WERI-Rb-1 (cell line): ENCODE results near the gene RAB28.

ENCODE experiments used
- DNase-seq: peaks from one replicate; pipeline ENCODE4 v3.0.0-alpha.2; 2020
- H3K27ac ChIP-seq: fragments of 250-450 bp; sonication (Bioruptor Pico); 2 replicates; pipeline ENCODE4 v1.5.1; 2020; ENCODE audit warnings: mild to moderate bottlenecking, moderate library complexity
- H3K27me3 ChIP-seq: fragments of 250-450 bp; sonication (Bioruptor Pico); 2 replicates; pipeline ENCODE4 v1.5.1; 2021; ENCODE audit warnings: mild to moderate bottlenecking, low read depth, moderate library complexity; ENCODE audit not compliant: insufficient read depth, severe bottlenecking
- H3K36me3 ChIP-seq: fragments of 250-450 bp; sonication (Bioruptor Pico); 2 replicates; pipeline ENCODE4 v1.5.1; 2020; ENCODE audit warnings: mild to moderate bottlenecking, moderate library complexity
- H3K4me3 ChIP-seq: 2 replicates; pipeline ENCODE4 v1.5.1; 2011; ENCODE audit warnings: low read depth, mild to moderate bottlenecking, control low read depth, low read length
- H3K9me3 ChIP-seq: fragments of 250-450 bp; sonication (Bioruptor Pico); 2 replicates; pipeline ENCODE4 v1.5.1; 2021; ENCODE audit warnings: mild to moderate bottlenecking, moderate library complexity; ENCODE audit not compliant: severe bottlenecking
- TF ChIP-seq, protein P1 (sequence below): IDR thresholded peaks from 2 replicates; pipeline ENCODE4 v1.5.1; 2011; ENCODE audit warnings: low read depth, mild to moderate bottlenecking, control low read depth, inconsistent platforms, low read length

Gene RAB28

DNA sequence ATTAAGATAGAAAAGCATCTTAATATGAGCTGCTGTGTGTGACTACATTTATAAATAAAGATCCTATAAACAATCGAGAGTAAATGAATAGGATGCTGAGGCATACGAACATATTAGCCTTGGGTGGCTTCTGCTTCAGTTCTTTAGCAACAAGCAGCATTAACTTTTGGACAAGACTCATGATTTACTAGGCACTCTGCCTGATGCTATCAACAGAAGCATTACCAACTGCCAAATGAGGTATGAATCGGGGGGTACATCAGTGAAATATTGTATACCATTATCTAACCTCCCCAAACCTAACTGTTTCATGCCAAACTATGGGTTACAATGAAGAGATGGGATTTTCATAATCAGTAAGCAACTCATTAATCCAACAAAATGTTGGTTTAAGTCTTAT, 113.1 kb downstream of the RAB28 start:
- Histone ChIP-seq H3K4me3 (no peak overlapping the region), H3K9me3 (no peaks in the 10 kb centered on the region)
- TF ChIP-seq, protein P1, sequence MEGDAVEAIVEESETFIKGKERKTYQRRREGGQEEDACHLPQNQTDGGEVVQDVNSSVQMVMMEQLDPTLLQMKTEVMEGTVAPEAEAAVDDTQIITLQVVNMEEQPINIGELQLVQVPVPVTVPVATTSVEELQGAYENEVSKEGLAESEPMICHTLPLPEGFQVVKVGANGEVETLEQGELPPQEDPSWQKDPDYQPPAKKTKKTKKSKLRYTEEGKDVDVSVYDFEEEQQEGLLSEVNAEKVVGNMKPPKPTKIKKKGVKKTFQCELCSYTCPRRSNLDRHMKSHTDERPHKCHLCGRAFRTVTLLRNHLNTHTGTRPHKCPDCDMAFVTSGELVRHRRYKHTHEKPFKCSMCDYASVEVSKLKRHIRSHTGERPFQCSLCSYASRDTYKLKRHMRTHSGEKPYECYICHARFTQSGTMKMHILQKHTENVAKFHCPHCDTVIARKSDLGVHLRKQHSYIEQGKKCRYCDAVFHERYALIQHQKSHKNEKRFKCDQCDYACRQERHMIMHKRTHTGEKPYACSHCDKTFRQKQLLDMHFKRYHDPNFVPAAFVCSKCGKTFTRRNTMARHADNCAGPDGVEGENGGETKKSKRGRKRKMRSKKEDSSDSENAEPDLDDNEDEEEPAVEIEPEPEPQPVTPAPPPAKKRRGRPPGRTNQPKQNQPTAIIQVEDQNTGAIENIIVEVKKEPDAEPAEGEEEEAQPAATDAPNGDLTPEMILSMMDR, result no peak

GRCh38 chr4:13368217-13368616, 115.9 kb downstream of the RAB28 start:
- DNase-seq, result no peak
- peaks cover 5% of the 10 kb centered on the region; the same call in 1 of the 2 replicates for H3K36me3 ChIP-seq
- H3K27ac ChIP-seq, result no peak overlapping the region

More for the DNA sequence above, 113.1 kb downstream of the RAB28 start:
- Histone ChIP-seq H3K27ac (no peak overlapping the region), H3K27me3 (no peaks in the 10 kb centered on the region), H3K36me3 (peaks cover 5% of the 10 kb centered on the region; the same call in 1 of the 2 replicates)
- no peak for DNase-seq

DNA sequence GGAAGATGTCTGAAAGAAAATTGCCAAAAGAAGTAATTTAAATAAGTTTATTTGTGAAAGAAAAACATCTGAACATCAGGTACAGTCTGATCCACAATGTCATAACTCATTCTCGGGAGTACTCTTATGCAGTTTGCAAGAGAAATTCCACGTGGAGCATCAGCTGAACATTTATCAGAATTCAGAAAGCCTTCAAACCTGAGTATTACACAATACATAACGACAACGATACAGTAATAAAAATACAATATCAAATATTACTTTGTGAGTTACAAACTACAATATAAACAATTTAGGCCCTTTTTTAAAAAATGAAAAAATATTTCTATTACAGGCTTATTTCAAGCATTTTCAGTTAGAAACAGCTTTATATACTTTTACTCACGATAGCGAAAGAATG, 116.4 kb downstream of the RAB28 start:
- TF ChIP-seq, protein P1, result no peak
- H3K36me3 ChIP-seq, result peaks cover 5% of the 10 kb centered on the region; the same call in 1 of the 2 replicates
- H3K4me3 ChIP-seq, result no peak overlapping the region
- no peak for DNase-seq
- no peaks in the 10 kb centered on the region for H3K9me3 ChIP-seq
- H3K27me3 ChIP-seq, result no peaks in the 10 kb centered on the region
- H3K27ac ChIP-seq, result no peak overlapping the region

More at GRCh38 chr4:13368217-13368616, 115.9 kb downstream of the RAB28 start:
- Histone ChIP-seq H3K4me3 (no peak overlapping the region), H3K9me3 (no peaks in the 10 kb centered on the region), H3K27me3 (no peaks in the 10 kb centered on the region)
- TF ChIP-seq, protein P1, result no peak

- TF ChIP-seq, protein P1, result no peak
- Histone ChIP-seq H3K27ac (no peak overlapping the region), H3K9me3 (no peaks in the 10 kb centered on the region), H3K27me3 (no peaks in the 10 kb centered on the region), H3K4me3 (no peak overlapping the region), H3K36me3 (peaks cover 5% of the 10 kb centered on the region; the same call in 1 of the 2 replicates)
- DNase-seq, result no peak
Observed at GRCh38 chr4:13367244-13367643, 116.9 kb downstream of the RAB28 start.

- H3K9me3 ChIP-seq, result no peaks in the 10 kb centered on the region
- TF ChIP-seq, protein P1, result no peak
Observed at GRCh38 chr4:13365195-13365594, 118.9 kb downstream of the RAB28 start.

GRCh38 chr4:13364653-13365052, 119.5 kb downstream of the RAB28 start:
- H3K9me3 ChIP-seq, result no peaks in the 10 kb centered on the region
- no peak for DNase-seq
- no peak overlapping the region for H3K4me3 ChIP-seq
- TF ChIP-seq, protein P1, result no peak
- H3K27ac ChIP-seq, result no peak overlapping the region
- peaks cover 5% of the 10 kb centered on the region; the same call in 1 of the 2 replicates for H3K36me3 ChIP-seq
- no peaks in the 10 kb centered on the region for H3K27me3 ChIP-seq

More at GRCh38 chr4:13365195-13365594, 118.9 kb downstream of the RAB28 start:
- Histone ChIP-seq H3K27ac (no peak overlapping the region), H3K4me3 (no peak overlapping the region), H3K36me3 (peaks cover 5% of the 10 kb centered on the region; the same call in 1 of the 2 replicates), H3K27me3 (no peaks in the 10 kb centered on the region)
- no peak for DNase-seq
